MM.1S (cell line): ENCODE data around the gene CABP7.

Experiments
- DNase-seq: peaks from one replicate; pipeline ENCODE4 v3.0.0-alpha.2; 2015
- H2AFZ ChIP-seq: fragments of 300-600 bp; sonication (generic); 2 replicates; pipeline ENCODE4 v1.6.0; 2016; ENCODE audit warnings: antibody characterized with exemption, low read length
- H3F3A ChIP-seq: fragments of 300-600 bp; sonication (generic); 2 replicates; pipeline ENCODE4 v1.6.1; 2016; ENCODE audit warnings: mild to moderate bottlenecking, antibody characterized with exemption, low read length, moderate library complexity, mixed read lengths; ENCODE audit not compliant: insufficient read depth
- H3K27ac ChIP-seq: fragments of 300-600 bp; sonication (generic); 2 replicates; pipeline ENCODE4 v1.5.1; 2016; ENCODE audit warnings: mild to moderate bottlenecking, low read length
- H3K27me3 ChIP-seq: fragments of 300-600 bp; sonication (generic); replicated peaks from 2 replicates; pipeline ENCODE4 v1.6.0; 2016; ENCODE audit warnings: low read length; ENCODE audit not compliant: insufficient read depth
- H3K36me3 ChIP-seq: fragments of 300-600 bp; sonication (generic); replicated peaks from 2 replicates; pipeline ENCODE4 v1.6.1; 2016; ENCODE audit warnings: mild to moderate bottlenecking, low read length, mixed read lengths; ENCODE audit not compliant: insufficient read depth
- H3K4me1 ChIP-seq: fragments of 300-600 bp; sonication (generic); 2 replicates; pipeline ENCODE4 v1.6.1; 2016; ENCODE audit warnings: low read length, mixed read lengths
- H3K4me2 ChIP-seq: fragments of 300-600 bp; sonication (generic); 2 replicates; pipeline ENCODE4 v1.6.0; 2016; ENCODE audit warnings: low read depth, low read length
- H3K4me3 ChIP-seq: fragments of 300-600 bp; sonication (generic); 2 replicates; pipeline ENCODE4 v1.5.1; 2016; ENCODE audit warnings: low read length, mixed read lengths
- H3K79me2 ChIP-seq: fragments of 300-600 bp; sonication (generic); 2 replicates; pipeline ENCODE4 v1.6.1; 2016; ENCODE audit warnings: mixed run types, low read length, mixed read lengths
- H3K9ac ChIP-seq: fragments of 300-600 bp; sonication (generic); 2 replicates; pipeline ENCODE4 v1.6.1; 2016; ENCODE audit warnings: low read length, mixed read lengths
- H3K9me2 ChIP-seq: fragments of 300-600 bp; sonication (generic); replicated peaks from 2 replicates; pipeline ENCODE4 v1.6.1; 2016; ENCODE audit warnings: mild to moderate bottlenecking, low read length, mixed read lengths; ENCODE audit not compliant: insufficient read depth
- H3K9me3 ChIP-seq: fragments of 300-600 bp; sonication (generic); replicated peaks from 2 replicates; pipeline ENCODE4 v1.6.1; 2016; ENCODE audit warnings: mild to moderate bottlenecking, low read length, mixed read lengths; ENCODE audit not compliant: insufficient read depth
- H4K20me1 ChIP-seq: fragments of 300-600 bp; sonication (generic); 2 replicates; pipeline ENCODE4 v1.6.1; 2016; ENCODE audit warnings: mild to moderate bottlenecking, low read length, moderate library complexity, mixed read lengths; ENCODE audit not compliant: insufficient read depth
- CTCF ChIP-seq: fragments of 300-600 bp; sonication (generic); IDR thresholded peaks from 2 replicates; pipeline ENCODE4 v1.5.1; 2016; ENCODE audit warnings: antibody characterized with exemption, low read length, mixed read lengths
- EZH2 ChIP-seq: fragments of 300-600 bp; sonication (generic); optimal IDR thresholded peaks from 2 replicates; pipeline ENCODE3; 2017; ENCODE audit warnings: low read depth, mild to moderate bottlenecking, antibody characterized with exemption, low read length, mixed read lengths
- EZH2phosphoT487 ChIP-seq: fragments of 300-600 bp; sonication (generic); IDR thresholded peaks from 2 replicates; pipeline ENCODE4 v1.6.1; 2018; ENCODE audit warnings: antibody characterized with exemption, low read length

CABP7 gene

GRCh38 chr22:29769723-29770321 is 50.0 kb downstream of the CABP7 start:
- no peak overlapping the region for H2AFZ ChIP-seq
- H3K9me2 ChIP-seq: no peaks in the 10 kb centered on the region
- H3K36me3 ChIP-seq: 0 out of 2 replicates have a peak, but pooled peaks cover 5% of the 10 kb centered on the region
- H3K9ac ChIP-seq: no peak overlapping the region
- TF ChIP-seq CTCF: no peak
- no peak for TF ChIP-seq EZH2phosphoT487
- TF ChIP-seq EZH2: no peak
- no peaks in the 10 kb centered on the region for H3K9me3 ChIP-seq
- peaks cover 38% of the 10 kb centered on the region for H3K79me2 ChIP-seq
- DNase-seq: no peak
- H3K27me3 ChIP-seq: no peaks in the 10 kb centered on the region
- H3K4me2 ChIP-seq: no peak overlapping the region
- H3F3A ChIP-seq: no peaks in the 10 kb centered on the region
- no peak overlapping the region for H3K27ac ChIP-seq
- no peaks in the 10 kb centered on the region for H4K20me1 ChIP-seq
- H3K4me3 ChIP-seq: no peak overlapping the region
- no peaks in the 10 kb centered on the region for H3K4me1 ChIP-seq

- no peaks in the 10 kb centered on the region for H3F3A ChIP-seq
- H3K27me3 ChIP-seq: no peaks in the 10 kb centered on the region
- H3K9ac ChIP-seq: no peak overlapping the region
- no peak overlapping the region for H3K27ac ChIP-seq
- TF ChIP-seq CTCF: peak; percentile 29
- TF ChIP-seq EZH2: no peak
- H3K36me3 ChIP-seq: 0 out of 2 replicates have a peak, but pooled peaks cover 5% of the 10 kb centered on the region
- H3K79me2 ChIP-seq: peaks cover 28% of the 10 kb centered on the region
- no peak overlapping the region for H3K4me2 ChIP-seq
- no peak for DNase-seq
- no peaks in the 10 kb centered on the region for H3K9me3 ChIP-seq
- H4K20me1 ChIP-seq: no peaks in the 10 kb centered on the region
- H3K9me2 ChIP-seq: no peaks in the 10 kb centered on the region
- no peaks in the 10 kb centered on the region for H3K4me1 ChIP-seq
- H2AFZ ChIP-seq: no peak overlapping the region
- H3K4me3 ChIP-seq: no peak overlapping the region
Measured at GRCh38 chr22:29772170-29772641, 52.4 kb downstream of the CABP7 start.

GRCh38 chr22:29773233-29773632 is 53.4 kb downstream of the CABP7 start:
- TF ChIP-seq CTCF (no peak), EZH2 (no peak), EZH2phosphoT487 (no peak)
- H3K27me3 ChIP-seq: no peaks in the 10 kb centered on the region
- no peak overlapping the region for H3K27ac ChIP-seq
- peaks cover 17% of the 10 kb centered on the region for H3K79me2 ChIP-seq
- H2AFZ ChIP-seq: no peak overlapping the region
- no peaks in the 10 kb centered on the region for H3K9me2 ChIP-seq
- no peaks in the 10 kb centered on the region for H3K4me1 ChIP-seq
- no peak for DNase-seq
- H3K4me3 ChIP-seq: no peak overlapping the region
- H3K36me3 ChIP-seq: 0 out of 2 replicates have a peak, but pooled peaks cover 5% of the 10 kb centered on the region
- no peak overlapping the region for H3K4me2 ChIP-seq
- no peaks in the 10 kb centered on the region for H3F3A ChIP-seq
- H3K9me3 ChIP-seq: no peaks in the 10 kb centered on the region
- H3K9ac ChIP-seq: no peak overlapping the region
- H4K20me1 ChIP-seq: no peaks in the 10 kb centered on the region
